Parathyroid adenoma (tissue), 2 donors: ENCODE results near the gene CYB561D1.
"Not testable (repeated sequence)": the region's sequence is repeated elsewhere in the genome, so short reads cannot be mapped to it uniquely, and the experiment has no call there.

ENCODE experiments used
- H2AFZ ChIP-seq: fragments of 300-600 bp; sonication (generic); one replicate; pipeline ENCODE4 v1.7.0; 2017; ENCODE audit warnings: antibody characterized with exemption, mild to moderate bottlenecking
- H3K27ac ChIP-seq: fragments of 300-600 bp; sonication (generic); one replicate; pipeline ENCODE4 v1.7.0; 2017
- H3K27me3 ChIP-seq: fragments of 300-600 bp; sonication (generic); one replicate; pipeline ENCODE4 v1.7.0; 2017; ENCODE audit warnings: low read length; ENCODE audit not compliant: control insufficient read depth, insufficient read depth
- H3K36me3 ChIP-seq: fragments of 300-600 bp; sonication (generic); one replicate; pipeline ENCODE4 v1.7.0; 2017; ENCODE audit warnings: low read length; ENCODE audit not compliant: control insufficient read depth, insufficient read depth
- H3K4me1 ChIP-seq: fragments of 300-600 bp; sonication (generic); one replicate; pipeline ENCODE4 v1.7.0; 2017; ENCODE audit warnings: control low read depth
- H3K4me2 ChIP-seq: fragments of 300-600 bp; sonication (generic); one replicate; pipeline ENCODE4 v1.7.0; 2017; ENCODE audit warnings: low read length
- H3K4me3 ChIP-seq: fragments of 300-600 bp; sonication (generic); one replicate; pipeline ENCODE4 v1.7.0; 2017; ENCODE audit warnings: low read depth, low read length
- H3K79me2 ChIP-seq: fragments of 300-600 bp; sonication (generic); one replicate; pipeline ENCODE4 v1.7.0; 2017; ENCODE audit warnings: control low read depth
- H3K9ac ChIP-seq: fragments of 300-600 bp; sonication (generic); one replicate; pipeline ENCODE4 v1.7.0; 2017; ENCODE audit warnings: mild to moderate bottlenecking
- H3K9me3 ChIP-seq: fragments of 300-600 bp; sonication (generic); one replicate; pipeline ENCODE4 v1.7.0; 2017; ENCODE audit warnings: low read length; ENCODE audit not compliant: control insufficient read depth
- CTCF ChIP-seq: fragments of 300-600 bp; sonication (generic); IDR thresholded peaks from one replicate; pipeline ENCODE4 v1.7.0; 2017; ENCODE audit warnings: antibody characterized with exemption, mild to moderate bottlenecking
- donor health status: primary hyperparathyroidism.

CYB561D1 gene

DNA sequence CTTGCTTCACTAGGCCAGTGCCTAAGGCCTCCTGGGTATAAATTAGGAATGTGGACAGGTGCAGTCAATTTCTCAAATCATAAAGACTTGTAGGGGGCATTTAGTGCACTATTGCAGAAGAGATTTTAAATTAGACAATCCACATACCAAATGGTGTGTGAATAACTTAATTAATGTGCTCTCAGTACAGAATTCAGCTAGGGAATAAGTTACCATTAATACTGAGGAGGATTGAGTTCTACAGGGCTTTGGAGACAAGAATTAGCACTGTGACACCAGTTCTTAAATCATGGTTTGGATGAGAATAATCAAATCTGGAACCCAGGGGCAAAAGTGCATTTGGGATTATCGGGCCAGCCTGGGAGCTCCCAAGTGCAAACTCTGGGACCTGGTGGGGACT, 25.8 kb upstream of the CYB561D1 start:
- H3K4me1 ChIP-seq: no peaks in the 10 kb centered on the region
- H3K4me3 ChIP-seq: no peak overlapping the region
- no peaks in the 10 kb centered on the region for H3K36me3 ChIP-seq
- H2AFZ ChIP-seq: no peak overlapping the region
- no peak overlapping the region for H3K27ac ChIP-seq
- H3K27me3 ChIP-seq: no peaks in the 10 kb centered on the region
- no peaks in the 10 kb centered on the region for H3K9me3 ChIP-seq
- no peak overlapping the region for H3K4me2 ChIP-seq
- no peaks in the 10 kb centered on the region for H3K79me2 ChIP-seq
- H3K9ac ChIP-seq: no peak overlapping the region
- TF ChIP-seq CTCF: no peak

DNA sequence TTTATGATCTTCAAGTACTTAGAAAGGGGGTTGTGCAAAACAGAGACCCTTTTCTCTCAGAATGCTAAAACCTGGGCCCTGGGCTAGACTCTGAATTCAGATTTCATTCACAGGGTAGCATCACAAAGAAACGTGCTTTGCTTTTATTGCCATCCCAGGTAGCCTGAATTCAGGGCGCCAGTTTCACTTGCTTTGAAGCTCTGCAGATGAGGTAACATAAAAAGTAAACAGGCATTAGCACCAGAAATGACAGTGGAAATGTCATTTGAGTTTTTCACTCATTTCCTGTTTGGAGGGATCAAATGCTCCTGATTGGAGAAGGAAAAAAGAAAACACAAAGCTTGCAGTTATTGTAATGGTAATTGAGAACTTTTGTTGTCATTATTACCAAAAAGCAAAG, 25.0 kb upstream of the CYB561D1 start:
- Histone ChIP-seq H3K79me2 (no peaks in the 10 kb centered on the region), H3K9me3 (no peaks in the 10 kb centered on the region), H3K9ac (no peak overlapping the region), H3K4me2 (no peak overlapping the region), H3K27ac (no peak overlapping the region), H3K27me3 (no peaks in the 10 kb centered on the region), H3K4me3 (no peak overlapping the region), H2AFZ (no peak overlapping the region), H3K4me1 (no peaks in the 10 kb centered on the region), H3K36me3 (no peaks in the 10 kb centered on the region)
- TF ChIP-seq CTCF: no peak

DNA sequence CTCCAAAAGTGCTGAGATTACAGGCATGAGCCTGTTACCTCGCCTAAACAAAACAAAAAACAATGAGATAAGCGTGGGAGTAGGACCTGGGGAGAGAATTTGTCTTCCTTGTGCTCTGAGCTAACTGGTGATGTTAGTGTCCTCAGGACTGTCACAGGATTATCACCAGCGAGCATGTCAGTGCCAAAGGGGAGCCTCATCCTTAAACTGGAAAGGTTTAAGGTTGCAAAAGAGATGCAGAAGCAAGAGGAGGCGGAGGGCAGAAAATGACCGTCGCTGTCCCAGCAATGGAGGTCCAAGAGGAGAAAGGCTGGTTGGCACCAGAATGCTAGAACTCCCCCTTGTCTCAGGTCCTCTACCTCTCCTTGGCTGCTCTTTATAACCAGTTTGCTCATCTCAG, 23.6 kb upstream of the CYB561D1 start:
- no peak overlapping the region for H2AFZ ChIP-seq
- H3K4me2 ChIP-seq: no peak overlapping the region
- H3K9me3 ChIP-seq: no peaks in the 10 kb centered on the region
- H3K36me3 ChIP-seq: no peaks in the 10 kb centered on the region
- no peak overlapping the region for H3K27ac ChIP-seq
- TF ChIP-seq CTCF: no peak
- H3K9ac ChIP-seq: no peak overlapping the region
- H3K27me3 ChIP-seq: no peaks in the 10 kb centered on the region
- H3K4me3 ChIP-seq: no peak overlapping the region
- no peaks in the 10 kb centered on the region for H3K4me1 ChIP-seq
- H3K79me2 ChIP-seq: no peaks in the 10 kb centered on the region

- H3K4me2 ChIP-seq: no peak overlapping the region
- no peaks in the 10 kb centered on the region for H3K9me3 ChIP-seq
- no peak for TF ChIP-seq CTCF
- H3K79me2 ChIP-seq: no peaks in the 10 kb centered on the region
- no peak overlapping the region for H3K4me3 ChIP-seq
- no peak overlapping the region for H2AFZ ChIP-seq
- no peak overlapping the region for H3K9ac ChIP-seq
- H3K4me1 ChIP-seq: no peaks in the 10 kb centered on the region
- no peak overlapping the region for H3K27ac ChIP-seq
- no peaks in the 10 kb centered on the region for H3K27me3 ChIP-seq
- H3K36me3 ChIP-seq: no peaks in the 10 kb centered on the region
Measured at GRCh38 chr1:109472779-109473178, 21.1 kb upstream of the CYB561D1 start.

GRCh38 chr1:109473284-109474057, 20.4 kb upstream of the CYB561D1 start:
- H3K4me2 ChIP-seq, H3K79me2 ChIP-seq, H3K27me3 ChIP-seq, H3K27ac ChIP-seq, H3K4me3 ChIP-seq, H3K9me3 ChIP-seq, H2AFZ ChIP-seq, H3K4me1 ChIP-seq, H3K9ac ChIP-seq, H3K36me3 ChIP-seq: not testable (repeated sequence)
